Stimulated activated CD4-positive, alpha-beta T cell treated with anti-CD3 and anti-CD28 coated beads, Interleukin-12 subunit alpha, Interleukin-12 subunit beta, amount 100 ng/mL, for 4 hours (primary cell): ENCODE data around the gene ADAMTS9.
A peak's percentile ranks its signal among the peaks of the same experiment; 100 is the strongest.
"Not testable (repeated sequence)": the region's sequence is repeated elsewhere in the genome, so short reads cannot be mapped to it uniquely, and the experiment has no call there.

ENCODE experiments used
- DNase-seq: peaks from one replicate; pipeline ENCODE4 v3.0.0-alpha.2; 2020

Gene ADAMTS9

DNA sequence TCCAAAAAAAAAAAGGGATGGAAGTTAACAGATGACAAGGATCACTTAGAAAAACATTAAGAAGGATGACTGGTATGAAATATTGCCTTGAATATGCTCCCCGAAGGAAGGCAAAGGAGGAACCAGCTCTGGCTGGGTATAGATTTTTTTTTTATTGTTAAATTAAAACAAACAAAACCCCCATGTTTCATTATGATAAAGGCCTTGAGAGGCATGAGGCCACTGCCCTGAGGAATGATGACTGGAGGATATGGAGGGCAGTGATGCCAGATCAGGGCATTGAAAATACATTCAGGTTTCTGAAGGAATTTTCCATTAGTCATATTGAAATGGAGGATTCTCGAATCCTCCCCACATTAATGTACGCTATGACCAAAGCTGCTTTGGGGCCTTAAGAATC, 120.9 kb downstream of the ADAMTS9 start:
- no peak for DNase-seq

DNA sequence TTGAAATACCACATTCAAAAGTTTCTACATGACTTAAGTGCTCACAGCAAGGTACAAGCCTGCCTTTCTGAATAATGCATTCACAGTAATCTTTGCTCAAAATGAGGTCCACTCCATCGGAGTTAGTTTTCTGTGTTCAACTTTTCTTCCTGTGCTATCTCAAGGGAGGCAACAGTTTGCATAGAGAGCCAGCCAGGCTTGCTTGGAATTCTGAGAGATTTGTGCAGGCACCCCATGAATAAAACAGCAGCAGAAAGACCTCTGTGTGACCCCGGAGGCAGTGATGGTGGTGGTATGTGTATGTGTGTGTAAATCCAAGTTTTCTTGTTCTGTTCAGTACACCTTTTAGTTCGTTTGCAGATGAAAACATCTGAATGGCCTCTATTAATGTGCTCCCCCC, 124.0 kb downstream of the ADAMTS9 start:
- no peak for DNase-seq

DNA sequence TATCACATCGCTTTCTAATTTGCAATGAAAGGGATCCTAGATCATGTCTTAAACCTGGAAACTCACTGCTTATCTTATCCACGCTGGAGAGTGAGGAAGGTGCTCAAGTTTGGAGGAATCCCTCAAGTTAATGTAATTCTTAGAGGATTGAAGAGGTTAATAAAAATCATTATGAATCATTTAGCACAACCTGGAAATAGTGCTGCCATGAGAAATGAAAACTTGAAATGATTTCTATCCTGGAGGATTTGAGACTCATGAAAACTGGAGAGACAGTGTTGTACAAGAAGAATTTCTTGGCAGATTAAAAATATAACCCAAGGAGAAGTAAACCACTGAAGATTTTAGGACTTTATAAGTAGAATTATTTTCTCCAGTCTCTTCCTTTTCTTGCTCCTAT, 125.9 kb downstream of the ADAMTS9 start:
- no peak for DNase-seq

DNA sequence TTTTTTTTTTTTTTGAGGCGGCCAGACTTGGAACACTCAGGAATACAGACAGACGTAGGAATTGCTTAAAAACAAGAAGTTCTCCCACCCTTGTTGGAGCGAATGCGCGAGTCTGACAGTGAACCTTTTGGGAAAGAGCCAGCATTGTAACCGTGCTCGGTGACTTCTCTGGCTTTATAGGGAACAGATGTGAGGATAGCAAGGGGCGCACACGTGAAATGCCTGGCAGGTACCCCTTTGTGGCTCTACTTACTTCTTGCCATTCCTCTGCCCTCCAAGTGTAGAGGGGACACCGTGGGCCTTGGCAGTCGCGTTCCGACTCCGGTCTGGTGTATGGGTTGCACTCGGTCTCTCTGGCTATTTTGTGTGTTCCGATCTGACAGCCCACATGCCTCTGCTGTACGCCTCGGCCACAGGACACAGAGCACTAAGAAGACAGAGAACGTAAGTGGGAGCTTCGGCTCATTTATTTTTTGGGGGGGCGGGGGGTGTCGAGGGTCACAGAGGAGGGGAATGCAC, 126.4 kb downstream of the ADAMTS9 start:
- no peak for DNase-seq

DNA sequence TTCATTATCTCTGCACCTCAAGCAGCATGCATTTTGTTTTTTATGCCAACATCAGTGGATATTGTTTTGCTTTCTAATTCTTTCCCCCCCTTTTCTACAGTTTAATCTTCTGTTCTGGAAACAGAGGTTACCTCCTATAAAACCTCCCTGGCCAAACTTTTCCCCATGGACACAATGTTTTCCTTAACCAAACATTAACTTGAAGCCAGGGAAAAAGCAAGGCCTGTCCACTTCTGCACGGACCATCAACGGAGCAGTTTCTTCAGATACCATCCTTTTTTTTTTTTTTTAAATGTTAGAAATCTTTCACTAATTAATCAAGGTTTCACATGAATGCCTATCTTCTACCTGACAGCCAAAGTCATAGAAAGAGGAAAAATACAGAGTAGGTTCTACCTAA, 127.0 kb downstream of the ADAMTS9 start:
- no peak for DNase-seq

DNA sequence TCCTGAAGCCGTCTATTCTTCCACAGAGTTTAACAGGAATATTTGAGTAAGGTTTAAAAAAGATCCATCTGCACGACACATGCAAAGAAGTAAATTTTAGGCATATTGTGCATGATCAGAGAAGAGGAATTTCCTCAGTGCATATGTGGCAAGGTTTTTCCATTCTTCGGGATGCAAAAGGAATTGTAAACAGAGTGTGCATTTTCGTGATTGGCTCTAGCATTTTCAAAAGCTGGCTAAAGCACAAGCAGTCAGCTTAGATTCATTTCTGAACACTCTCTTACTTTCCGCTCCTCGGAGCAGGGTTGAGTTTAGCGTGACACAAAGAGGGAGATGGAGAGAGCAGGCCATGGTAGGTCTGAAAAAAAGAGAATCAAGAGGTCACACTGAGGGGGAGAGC, 128.2 kb downstream of the ADAMTS9 start:
- DNase-seq = no peak

DNA sequence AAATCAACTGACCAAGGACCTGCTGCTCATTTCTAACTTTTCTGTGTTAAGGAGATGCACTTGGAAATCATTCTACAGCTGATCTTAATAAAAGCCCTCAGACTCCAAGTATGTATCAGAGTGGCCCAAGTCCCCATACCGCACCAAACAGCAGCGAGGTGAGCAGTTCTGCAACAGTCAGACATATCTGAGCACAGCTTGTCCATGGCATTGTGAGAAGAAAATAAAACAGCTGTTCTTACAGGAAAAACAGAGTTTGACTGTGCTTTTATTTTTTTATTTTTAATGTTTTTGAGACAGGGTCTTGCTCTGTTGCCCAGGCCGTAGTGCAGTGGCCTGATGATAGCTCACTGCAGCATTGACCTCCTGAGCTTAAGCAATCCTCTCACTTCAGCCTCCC, 131.8 kb downstream of the ADAMTS9 start:
- no peak for DNase-seq

DNA sequence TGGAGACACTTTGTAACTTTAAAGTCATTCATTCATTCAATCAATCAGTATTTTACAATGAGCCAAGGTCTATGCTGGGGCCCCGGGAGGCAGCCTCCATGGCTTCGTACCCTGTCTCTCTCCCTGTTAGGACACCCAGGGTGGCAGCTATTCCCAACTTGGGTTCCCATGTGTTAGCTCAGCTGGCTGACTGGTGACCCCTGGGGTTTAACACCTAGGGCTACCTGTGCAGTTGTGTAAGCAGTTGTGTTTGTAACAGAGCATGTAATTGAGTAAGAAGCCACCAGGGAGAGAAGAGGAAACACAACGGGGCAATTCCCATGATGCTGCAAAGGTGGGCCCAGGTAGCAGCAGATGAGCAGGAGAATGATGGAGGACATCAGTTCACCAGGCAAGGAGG, 132.4 kb downstream of the ADAMTS9 start:
- DNase-seq = no peak

DNA sequence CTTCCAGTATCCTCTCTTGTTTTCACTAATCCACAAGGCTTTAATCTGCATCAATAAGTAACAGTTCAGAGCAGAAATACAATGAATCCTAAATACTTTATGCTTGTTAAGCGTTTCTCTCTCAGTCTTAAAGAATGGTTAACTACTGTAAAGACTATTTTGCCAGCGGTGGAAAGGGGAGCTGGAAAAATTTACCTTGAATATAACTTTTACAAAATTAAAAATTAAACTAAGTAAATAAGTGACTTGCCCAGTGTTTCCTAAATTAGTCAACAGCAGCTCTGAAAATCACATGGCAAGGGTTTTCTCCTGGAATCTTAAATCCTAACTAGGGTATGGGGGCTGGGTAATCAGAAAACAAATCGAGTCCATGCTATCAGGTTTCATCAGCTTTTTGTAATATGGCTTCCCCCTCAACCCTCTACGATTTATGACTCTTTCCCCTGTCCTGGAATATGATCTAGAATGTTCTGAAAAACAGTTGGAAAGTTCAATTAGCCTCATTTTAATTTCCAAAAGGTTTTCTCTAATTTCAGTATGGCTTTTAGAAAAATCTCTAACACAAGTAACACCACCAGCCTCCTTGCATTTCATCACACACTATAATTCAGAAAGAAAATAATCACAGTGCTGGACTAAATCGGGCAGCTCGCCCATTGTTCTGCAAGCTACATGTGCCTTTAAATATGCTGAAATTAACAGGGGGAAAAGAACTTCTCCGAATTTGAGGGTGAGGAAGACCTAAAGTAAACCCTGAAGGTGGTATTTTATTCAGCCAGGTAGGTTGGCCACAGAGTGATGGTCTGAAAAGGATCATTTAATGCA, 133.5 kb downstream of the ADAMTS9 start:
- DNase-seq = no peak

DNA sequence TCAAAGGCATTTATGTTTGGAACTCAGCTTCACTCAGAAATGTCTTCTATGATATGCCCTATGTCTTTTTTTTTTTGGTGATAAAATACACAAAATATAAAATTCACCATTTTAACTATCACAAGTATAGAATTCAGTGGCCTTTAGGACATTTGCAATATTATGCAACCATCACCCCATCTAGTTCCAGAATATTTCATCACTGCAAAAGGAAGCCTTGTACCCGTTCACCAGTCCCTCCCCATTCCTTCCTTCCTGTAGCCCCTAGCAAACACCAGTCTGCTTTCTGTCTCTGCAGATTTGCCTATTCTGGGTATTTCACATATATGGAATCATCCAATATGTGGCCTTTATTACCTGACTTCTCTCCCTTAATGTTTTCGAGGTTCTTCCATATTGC, 134.8 kb downstream of the ADAMTS9 start:
- DNase-seq = no peak

DNA sequence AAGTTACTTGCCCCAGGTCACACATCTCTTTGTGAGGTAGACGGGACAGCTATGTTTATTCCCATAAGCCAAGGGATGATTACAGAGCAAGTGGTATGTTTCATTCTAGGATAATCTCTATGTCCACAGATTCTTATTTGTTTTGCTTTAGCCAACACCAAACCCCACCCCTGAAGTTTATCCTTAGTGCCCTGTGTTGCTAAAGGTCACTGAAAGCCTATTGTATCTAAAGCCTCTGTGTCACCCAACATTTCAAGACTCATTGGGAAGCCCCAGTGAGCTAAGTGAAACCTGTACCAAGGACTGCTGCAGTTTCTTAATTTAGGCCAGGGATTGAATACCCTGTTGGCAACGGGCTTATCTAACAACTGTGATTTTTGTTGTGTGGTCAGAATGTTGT, 135.6 kb downstream of the ADAMTS9 start:
- DNase-seq = no peak

DNA sequence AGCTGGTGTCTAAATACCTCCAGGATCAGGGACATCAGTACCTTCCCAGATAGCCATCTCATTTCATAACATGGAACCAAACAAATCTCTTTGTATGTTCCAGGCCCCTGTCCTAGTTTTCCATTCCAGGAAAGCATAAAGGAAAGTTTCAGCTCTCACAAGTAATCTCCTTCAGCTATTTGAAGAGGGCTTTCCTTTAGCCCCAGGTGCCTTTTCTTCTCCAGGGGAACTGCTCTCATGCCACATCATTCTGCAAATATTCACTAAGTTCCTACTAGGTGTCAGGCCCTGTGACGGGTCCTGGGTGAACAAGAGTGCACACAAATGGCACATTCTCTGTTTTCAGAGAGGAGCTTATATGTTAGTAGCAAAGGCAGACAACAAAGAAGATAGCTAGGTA, 136.1 kb downstream of the ADAMTS9 start:
- DNase-seq = no peak

DNA sequence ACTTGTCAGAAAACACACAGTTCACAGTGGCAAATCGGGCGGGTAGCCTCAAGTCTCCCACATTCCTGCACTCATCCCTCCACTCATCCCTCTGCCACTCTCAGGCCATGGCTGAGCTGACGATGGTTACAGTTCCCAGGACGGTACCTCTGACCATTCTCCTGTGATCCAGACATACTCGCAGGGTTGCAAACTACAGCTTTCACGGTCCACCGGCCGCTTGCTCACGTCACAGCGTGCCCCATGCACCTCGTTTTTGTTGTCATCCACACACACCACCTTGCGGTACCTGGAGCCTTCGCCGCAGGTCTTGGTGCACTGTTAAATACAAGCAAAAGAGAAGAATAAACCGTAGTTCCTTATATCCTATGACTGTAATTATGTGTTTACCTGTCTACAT, 137.1 kb downstream of the ADAMTS9 start:
- no peak for DNase-seq

DNA sequence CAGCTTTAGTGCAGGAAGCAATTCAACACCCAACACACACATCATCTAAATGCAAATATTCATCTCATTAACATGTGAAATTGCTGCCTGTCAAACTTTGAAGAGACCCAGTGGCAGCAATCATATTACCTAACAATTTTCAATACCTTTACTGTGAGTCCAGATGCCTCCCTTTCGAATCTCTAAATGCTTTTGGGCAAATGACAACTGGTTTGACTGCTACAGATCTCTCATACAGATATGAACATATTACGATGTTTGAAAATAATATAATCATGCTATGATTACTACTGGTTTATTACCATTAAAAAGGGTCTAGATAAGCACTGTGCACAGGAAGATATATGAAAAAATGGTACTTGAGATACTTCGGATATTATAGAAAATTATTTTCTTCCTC, 137.9 kb downstream of the ADAMTS9 start:
- no peak for DNase-seq

DNA sequence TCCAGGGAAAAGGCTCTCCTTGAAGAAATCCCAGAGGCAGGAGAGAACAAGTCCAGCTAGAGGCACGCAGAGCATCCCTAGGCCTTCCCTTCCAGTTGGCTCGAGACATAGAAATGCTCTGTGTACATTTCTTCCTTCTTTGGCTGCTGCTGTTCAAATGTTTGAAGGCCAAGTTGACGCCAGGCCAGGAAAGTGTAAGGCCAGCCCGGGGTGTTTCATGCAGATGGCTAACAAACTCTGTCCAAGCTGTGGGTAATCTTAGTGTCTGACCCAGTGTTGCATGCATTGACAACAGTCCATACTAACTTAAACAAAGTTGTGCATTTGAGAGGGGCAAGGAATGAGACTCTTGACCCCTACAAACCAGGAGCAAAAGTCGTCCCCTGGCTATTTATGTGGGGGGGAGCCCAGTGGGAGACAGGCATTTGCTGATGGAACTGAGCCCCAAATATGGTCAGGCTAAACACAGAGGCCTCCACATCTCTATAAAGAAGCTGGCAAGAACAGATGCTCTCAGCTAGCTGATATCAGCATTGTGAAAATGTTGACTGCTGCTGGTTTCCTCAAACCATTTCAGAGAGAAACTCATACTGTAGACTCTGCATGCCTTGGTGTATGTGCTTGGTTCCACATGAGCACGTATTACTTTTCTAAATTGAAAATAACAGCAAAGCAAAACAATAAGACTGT, 139.5 kb downstream of the ADAMTS9 start:
- DNase-seq = no peak

DNA sequence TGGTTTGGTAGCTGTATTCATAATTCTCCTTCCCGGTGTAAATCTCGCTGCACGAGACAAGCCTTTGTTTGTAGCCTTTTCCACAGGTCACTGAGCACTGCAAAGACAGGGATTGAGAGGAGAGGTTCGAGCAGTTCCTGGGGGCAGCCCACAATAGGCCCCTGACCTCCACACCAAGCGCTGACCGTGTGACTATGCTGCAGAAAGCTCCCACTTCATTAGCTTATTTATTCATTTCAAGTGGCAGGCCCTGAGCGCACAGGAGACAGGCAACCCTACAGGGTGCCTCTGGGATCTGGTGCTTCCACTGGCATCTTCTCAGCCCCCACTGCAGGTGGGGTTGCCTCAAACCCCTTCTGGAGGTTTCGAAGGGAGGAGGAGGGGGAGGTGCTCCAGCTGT, 140.9 kb downstream of the ADAMTS9 start:
- no peak for DNase-seq

DNA sequence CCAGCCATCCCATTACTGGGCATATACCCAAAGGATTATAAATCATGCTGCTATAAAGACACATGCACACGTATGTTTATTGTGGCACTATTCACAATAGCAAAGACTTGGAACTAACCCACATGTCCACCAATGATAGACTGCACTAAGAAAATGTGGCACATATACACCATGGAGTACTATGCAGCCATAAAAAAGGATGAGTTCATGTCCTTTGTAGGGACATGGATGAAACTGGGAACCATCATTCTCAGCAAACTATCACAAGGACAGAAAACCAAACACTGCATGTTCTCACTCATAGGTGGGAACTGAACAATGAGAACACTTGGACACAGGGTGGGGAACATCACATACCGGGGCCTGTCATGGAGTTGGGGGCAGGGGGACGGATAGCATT, 142.6 kb downstream of the ADAMTS9 start:
- not testable (repeated sequence) for DNase-seq

DNA sequence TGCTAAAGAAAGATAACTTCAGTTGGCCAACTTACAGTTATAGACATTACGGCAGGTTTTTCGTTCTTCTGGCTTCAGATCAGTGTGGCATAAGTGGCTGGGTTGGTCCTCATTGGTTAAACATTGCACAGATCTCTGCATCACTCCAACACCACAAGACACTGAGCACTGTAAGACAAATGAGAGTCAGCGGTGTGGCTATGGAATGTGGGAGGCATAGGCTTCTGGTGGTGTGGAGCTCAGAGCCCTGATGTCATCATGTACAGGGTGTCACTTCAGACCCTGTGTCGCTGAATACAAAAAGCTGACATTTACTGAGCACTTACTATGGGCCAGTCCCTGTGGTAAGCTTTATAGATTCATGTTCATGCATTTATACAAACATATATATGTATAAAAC, 146.0 kb downstream of the ADAMTS9 start:
- DNase-seq = no peak

DNA sequence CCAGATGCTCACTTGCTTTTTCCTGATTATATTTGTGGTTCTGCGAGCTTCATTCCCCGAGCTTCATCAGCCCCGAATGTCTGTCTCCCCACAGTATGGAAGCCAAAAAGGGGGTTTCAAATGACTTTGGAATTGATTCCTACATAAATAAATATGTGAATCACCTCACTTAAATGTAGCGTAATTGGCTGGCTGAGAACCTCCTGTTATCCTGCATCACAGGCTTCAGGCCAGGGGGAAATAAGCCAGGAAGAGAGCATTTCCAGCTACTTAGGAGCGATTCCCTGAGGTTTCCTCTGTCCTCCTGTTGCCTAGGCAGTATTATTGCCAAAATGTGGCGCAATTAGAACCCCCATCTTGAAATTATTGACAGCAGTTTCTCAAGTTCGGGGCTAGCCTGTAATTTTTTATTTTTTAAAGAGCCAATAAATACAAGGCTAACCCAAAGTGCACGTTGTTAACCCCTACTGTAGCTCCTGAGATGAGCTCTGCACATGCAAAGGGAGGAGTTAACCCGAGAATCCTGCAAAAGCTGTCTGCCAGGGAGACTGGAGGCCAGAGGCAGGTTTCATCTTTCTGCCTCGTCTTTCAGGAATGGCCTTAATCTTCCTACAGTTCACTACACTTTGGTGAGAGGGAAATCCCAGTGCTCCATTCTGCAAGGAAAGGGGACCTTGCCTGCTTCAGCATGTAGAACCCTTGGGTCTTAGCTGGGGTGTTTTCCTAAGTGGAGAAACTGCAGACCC, 148.2 kb downstream of the ADAMTS9 start:
- DNase-seq = no peak

DNA sequence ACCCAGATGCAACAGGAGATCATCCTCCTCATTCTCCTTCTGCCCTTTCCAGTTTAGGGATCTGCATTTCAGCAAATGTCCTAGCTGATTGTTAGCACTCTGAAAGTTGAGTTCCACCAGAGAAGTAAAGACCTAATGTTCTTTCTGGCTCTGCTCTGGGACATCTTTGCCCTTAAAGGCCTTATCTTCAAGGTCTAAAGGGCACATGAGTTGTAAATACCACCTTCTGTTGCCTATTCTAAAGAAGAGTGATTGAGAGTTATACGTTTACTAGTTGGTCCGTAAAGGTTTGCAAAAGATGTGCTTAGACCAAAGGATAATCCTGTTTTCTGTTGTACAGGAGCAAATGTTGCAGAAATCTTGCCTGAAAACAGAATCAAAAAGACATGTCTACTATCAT, 151.6 kb downstream of the ADAMTS9 start:
- no peak for DNase-seq

DNA sequence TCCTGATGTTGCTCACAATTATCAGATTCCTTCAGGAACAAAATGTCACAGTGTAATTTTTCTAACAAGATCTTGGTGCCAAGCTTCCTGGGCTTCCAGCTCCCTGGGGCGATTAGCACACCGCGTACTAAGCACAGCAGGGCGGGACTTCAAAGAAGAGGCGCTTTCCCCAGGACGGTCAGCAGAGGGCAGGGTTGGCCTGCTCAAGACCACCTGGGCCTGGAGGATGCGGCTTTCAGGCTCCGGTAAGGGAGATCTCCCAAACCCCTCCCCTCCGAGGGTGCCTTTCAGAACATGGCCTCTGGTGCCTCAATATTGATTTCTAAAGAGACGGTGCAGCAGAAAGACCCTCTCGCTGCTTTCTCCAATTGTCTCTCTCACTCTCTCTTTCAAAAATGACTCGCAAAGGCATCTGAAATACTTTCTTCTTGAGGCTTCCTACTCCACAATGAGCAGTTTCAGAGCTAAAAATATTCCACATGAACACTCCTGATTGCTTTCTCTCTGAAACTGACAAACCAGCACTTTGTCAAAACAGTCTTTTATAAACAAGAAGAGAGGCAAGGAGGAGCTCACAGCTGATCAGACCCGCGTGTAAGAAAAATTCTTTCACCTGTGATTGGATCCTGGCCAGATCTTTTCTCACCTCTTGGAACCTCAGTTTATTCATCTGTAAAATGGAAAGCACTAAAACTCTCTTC, 154.0 kb downstream of the ADAMTS9 start:
- peak; percentile 24 for DNase-seq

DNA sequence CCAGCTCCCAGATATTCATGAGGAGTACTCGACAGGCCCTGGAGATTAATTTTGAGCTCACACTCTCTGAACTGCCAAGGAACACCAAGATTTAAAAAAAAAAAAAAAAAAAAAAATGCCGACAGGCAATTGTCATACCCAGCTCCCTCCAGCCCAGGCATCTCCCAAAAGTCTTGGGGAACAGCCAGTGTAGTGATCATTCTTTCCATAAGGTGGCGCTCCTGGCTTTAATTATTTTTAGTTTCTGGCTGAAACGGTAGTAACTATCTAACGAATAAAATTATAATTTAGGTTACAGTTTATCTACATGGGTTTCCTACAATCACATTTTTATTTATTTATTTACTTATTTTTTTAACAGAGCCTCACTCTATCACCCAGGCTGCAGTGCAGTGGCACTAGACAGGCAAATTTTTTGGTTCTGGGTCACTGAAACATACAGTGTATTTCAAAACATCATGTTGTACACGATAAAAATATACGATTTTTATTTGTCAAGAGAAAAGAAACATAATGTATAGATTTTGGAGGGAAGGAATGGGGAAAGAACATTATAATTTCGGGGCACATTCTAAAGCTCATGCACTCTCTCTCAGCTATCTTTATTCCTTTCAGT, 157.3 kb downstream of the ADAMTS9 start:
- no peak for DNase-seq

DNA sequence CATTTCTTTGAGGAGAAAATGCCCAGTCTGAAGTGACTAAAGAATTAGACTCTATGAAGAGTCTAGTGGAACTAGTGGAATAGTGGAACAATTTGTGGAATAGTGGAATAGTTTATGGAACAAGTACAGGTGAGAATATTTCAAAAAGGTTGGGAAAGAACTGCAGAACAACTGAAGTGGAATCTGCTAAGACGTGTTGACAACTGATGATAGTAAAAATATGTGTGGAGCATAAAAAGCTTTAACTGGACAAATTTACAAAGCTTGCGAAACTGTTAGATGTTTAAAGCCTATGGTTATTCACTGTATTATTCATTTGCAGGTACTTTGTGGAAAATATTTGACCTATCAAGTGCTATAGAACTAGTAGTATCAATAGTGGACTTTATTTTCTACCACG, 164.5 kb downstream of the ADAMTS9 start:
- no peak for DNase-seq
